Measurements from ENCODE around the gene TIMP2. TPM values are rescaled to one million over a fixed set of nuclear protein-coding genes. Genes with fewer than 3 reads are reported as not detected.

The TIMP2 gene
- total and polyA plus RNA-seq, 2 experiments from 2014 or later: 20.9 to 63.3 TPM

GRCh38 chr17:78925662-78926555 lies 722 bp upstream of the TIMP2 start:
- peaks cover 8% of the 10 kb centered on the region for H3K4me1 ChIP-seq (ENCODE audit: insufficient read depth)
- H3K4me2 ChIP-seq: peak overlapping the region; percentile 99
- no peaks in the 10 kb centered on the region for H3K27me3 ChIP-seq
- peaks cover 39% of the 10 kb centered on the region for H3K79me2 ChIP-seq
- H3K36me3 ChIP-seq (replicated peaks; ENCODE audit: insufficient read depth, low read depth): no peaks in the 10 kb centered on the region
- peak overlapping the region; percentile 91 for H3K4me3 ChIP-seq
- H4K20me1 ChIP-seq (ENCODE audit: insufficient read depth, poor library complexity, severe bottlenecking): peaks cover 29% of the 10 kb centered on the region
- H3K9me2 ChIP-seq (replicated peaks; ENCODE audit: insufficient read depth): no peaks in the 10 kb centered on the region
- peak overlapping the region; percentile 94 for H2AFZ ChIP-seq
- no peak for TF ChIP-seq EZH2phosphoT487 (IDR thresholded peaks at IDR 0.05; ENCODE audit: low read depth, severe bottlenecking, unreplicated experiment)
- no peak for TF ChIP-seq EZH2 (IDR thresholded peaks at IDR 0.05; ENCODE audit: borderline replicate concordance)
- TF ChIP-seq CTCF (IDR thresholded peaks at IDR 0.05; ENCODE audit: poor library complexity): no peak
- no peaks in the 10 kb centered on the region for H3K9me3 ChIP-seq (ENCODE audit: low read depth)
- H3K27ac ChIP-seq: peak overlapping the region; percentile 94
- WGBS (ENCODE audit: low lambda C conversion rate, missing lambda C conversion rate): 41% methylated on average over 26 of the region's 33 CpGs
- peak; percentile 71 for DNase-seq (ENCODE audit: low spot score)

GRCh38 chr17:78924481-78925151 lies 571 bp downstream of the TIMP2 start:
- Histone ChIP-seq H3K4me1 (ENCODE audit: insufficient read depth) (peaks cover 11% of the 10 kb centered on the region), H3K79me2 (peaks cover 51% of the 10 kb centered on the region), H3K9me2 (replicated peaks; ENCODE audit: insufficient read depth) (no peaks in the 10 kb centered on the region), H3K4me3 (peak overlapping the region; percentile 94), H3K9me3 (ENCODE audit: low read depth) (no peaks in the 10 kb centered on the region), H3K27ac (peak overlapping the region; percentile 85), H3K27me3 (no peaks in the 10 kb centered on the region), H4K20me1 (ENCODE audit: insufficient read depth, poor library complexity, severe bottlenecking) (peaks cover 37% of the 10 kb centered on the region), H3K4me2 (peak overlapping the region; percentile 99), H3K36me3 (replicated peaks; ENCODE audit: insufficient read depth, low read depth) (no peaks in the 10 kb centered on the region), H2AFZ (peak overlapping the region; percentile 49)
- peak; percentile 53 for DNase-seq (ENCODE audit: low spot score)
- TF ChIP-seq EZH2 (IDR thresholded peaks at IDR 0.05; ENCODE audit: borderline replicate concordance) (no peak), CTCF (IDR thresholded peaks at IDR 0.05; ENCODE audit: poor library complexity) (no peak), EZH2phosphoT487 (IDR thresholded peaks at IDR 0.05; ENCODE audit: low read depth, severe bottlenecking, unreplicated experiment) (no peak)
- WGBS (ENCODE audit: low lambda C conversion rate, missing lambda C conversion rate): 2% methylated on average over 45 of the region's 64 CpGs

- peak overlapping the region; percentile 99 for H3K4me2 ChIP-seq
- H2AFZ ChIP-seq: peak overlapping the region; percentile 49
- H3K9me3 ChIP-seq (ENCODE audit: low read depth): no peaks in the 10 kb centered on the region
- WGBS (ENCODE audit: low lambda C conversion rate, missing lambda C conversion rate): 13% methylated on average over 27 of the region's 28 CpGs
- peaks cover 37% of the 10 kb centered on the region for H4K20me1 ChIP-seq (ENCODE audit: insufficient read depth, poor library complexity, severe bottlenecking)
- peak overlapping the region; percentile 85 for H3K27ac ChIP-seq
- peak; percentile 89 for DNase-seq (ENCODE audit: low spot score)
- peak overlapping the region; percentile 94 for H3K4me3 ChIP-seq
- peaks cover 58% of the 10 kb centered on the region for H3K79me2 ChIP-seq
- no peaks in the 10 kb centered on the region for H3K27me3 ChIP-seq
- TF ChIP-seq CTCF (IDR thresholded peaks at IDR 0.05; ENCODE audit: poor library complexity) (no peak), EZH2 (IDR thresholded peaks at IDR 0.05; ENCODE audit: borderline replicate concordance) (no peak), EZH2phosphoT487 (IDR thresholded peaks at IDR 0.05; ENCODE audit: low read depth, severe bottlenecking, unreplicated experiment) (no peak)
- H3K9me2 ChIP-seq (replicated peaks; ENCODE audit: insufficient read depth): no peaks in the 10 kb centered on the region
- H3K36me3 ChIP-seq (replicated peaks; ENCODE audit: insufficient read depth, low read depth): no peaks in the 10 kb centered on the region
- H3K4me1 ChIP-seq (ENCODE audit: insufficient read depth): peaks cover 11% of the 10 kb centered on the region
Observed at GRCh38 chr17:78923660-78924453, 1.3 kb downstream of the TIMP2 start.
